GDM1 (cell line): Measurements from ENCODE around the gene GIT1.
"Not testable (repeated sequence)": the region's sequence is repeated elsewhere in the genome, so short reads cannot be mapped to it uniquely, and the experiment has no call there.

ENCODE experiments used
- DNase-seq: peaks from one replicate; lab custom pipeline; 2025; lab: John Stamatoyannopoulos, UW

Gene GIT1

DNA sequence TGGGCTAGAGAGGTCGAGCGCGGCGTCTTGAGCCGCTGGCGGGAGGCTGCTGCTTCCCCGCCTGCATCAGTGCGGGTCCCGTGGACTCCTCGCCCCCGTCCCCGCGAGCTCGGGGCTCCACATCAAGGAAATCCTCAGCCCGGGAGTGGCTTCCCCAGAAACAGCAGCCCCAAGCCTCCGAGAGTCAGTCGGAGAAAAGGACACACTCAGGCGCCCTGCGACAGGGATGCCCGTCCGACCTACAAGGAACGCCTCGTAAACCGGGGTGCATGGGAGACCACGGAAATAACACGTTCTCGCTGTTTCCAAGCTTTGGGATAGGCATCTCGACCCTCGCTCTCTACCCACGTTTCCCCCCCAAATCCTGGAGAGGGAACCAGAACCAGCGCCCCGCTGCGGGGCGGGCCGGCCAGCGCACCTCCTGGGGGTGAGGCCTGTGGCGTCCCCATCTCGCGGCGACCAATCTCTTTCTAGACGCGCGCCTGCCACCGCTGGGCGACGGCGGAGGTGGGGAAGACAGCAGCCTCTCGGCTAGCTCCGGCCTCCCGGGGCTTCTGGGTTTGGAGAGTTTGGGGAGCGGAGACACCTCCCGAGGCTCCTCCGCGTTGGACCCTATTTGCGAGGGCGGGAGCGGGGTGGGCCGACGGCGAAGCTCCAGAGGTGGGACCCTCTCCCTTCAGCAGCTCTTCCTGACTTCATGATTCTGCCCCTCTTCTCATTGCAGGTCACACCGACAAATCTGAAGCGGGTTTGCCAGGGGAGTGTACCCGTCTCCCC, 21.7 kb downstream of the GIT1 start:
- DNase-seq: no peak

DNA sequence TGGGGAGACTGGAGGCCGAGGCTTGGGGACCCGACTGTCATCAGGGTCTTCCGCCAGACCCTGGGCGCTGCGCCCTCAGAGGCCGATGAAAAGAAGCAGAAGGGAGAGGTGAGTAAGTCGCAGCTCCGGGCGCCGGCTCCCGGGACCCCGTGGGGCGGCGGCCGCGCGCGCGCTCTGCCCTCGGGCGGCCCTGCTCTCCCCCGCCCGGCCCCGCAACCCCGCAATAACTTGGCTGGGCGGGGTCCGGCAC, 22.2 kb downstream of the GIT1 start:
- DNase-seq: no peak

DNA sequence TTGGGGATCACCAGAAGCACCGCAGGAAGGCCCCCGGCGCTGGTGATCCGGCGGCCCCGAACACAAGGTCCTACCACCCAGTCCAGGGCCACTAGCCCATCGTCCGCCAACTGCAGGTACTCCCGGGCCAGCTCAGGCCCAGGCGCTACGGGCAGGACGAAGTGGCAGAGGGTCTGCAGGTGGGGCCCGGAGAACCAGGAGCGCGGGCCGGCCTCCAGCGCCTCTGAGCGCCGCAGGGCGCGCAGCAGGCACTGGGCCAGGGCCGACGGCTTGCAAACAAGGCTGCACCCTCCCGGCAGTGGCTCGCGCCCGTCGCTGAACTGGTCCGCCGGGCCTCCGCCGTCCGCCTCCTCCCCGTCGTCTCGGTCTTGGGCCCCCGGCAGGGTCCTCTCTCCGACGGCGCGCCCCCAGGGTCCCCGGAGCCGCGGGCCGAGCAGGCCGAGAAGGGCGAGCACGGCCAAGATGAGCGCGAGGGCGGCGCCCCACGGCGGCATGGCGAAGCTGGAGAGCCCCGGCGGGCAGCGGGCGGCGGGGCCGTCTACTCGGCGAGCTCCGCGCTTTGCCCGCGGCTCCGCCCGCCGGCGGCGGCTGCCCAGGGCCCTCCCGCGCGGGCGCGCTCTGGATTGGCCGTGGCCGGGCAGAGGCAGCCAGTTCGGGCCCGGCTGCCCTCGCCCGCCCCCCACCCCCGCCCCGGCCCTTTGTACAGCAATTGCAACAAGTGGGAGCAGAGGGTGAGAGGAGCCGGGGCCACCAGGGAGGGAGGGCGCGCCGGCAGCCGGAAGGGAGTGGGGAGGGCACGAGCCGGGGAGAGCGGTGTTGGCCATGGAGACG, 22.8 kb downstream of the GIT1 start, which contains the start of gene ABHD15:
ABHD15 (minus strand) TSS at position 565 of the 831 bp plus-strand sequence; CDS start at position 494, 71 bp downstream.
- peak; percentile 27 for DNase-seq

DNA sequence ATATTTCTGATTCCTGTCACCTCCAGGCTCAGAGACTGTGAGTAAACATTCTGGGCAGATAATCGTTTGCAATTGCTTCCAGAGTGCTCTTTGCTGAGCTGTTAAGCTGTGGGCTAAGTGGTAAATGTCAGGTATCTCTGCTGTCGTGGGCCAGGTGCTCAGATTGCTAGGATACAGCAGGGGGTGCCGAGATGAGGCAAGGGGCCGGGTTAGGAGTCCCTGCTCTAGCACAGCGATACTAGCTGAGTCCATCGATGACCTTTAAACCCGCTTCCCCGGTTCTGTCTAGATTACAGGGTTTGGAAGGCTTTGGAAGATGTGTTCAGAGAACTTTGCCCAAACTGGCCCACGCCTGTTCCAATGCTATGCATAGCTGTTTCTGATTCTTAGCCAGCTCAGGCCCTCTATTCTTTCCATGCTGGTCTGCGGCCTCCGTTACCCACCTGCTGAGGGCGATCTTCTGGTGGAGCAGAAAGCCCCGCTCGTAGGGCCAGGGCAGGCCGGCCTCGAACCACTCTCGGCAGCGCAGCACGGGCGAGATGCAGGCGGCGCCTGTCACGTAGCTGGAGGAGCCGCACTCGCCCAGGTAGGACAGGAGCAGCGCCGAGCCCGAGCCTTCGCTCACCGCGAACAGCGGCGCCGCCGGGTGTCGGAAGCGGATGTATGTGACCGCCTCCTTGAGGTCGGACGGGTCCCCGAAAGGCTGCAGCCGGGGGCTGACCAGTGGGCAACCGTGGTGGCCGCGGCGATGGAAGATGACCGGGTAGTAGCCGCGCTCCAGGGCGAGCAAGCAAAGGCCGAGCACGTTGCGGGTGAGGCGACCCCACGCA, 23.6 kb downstream of the GIT1 start:
- DNase-seq: no peak

DNA sequence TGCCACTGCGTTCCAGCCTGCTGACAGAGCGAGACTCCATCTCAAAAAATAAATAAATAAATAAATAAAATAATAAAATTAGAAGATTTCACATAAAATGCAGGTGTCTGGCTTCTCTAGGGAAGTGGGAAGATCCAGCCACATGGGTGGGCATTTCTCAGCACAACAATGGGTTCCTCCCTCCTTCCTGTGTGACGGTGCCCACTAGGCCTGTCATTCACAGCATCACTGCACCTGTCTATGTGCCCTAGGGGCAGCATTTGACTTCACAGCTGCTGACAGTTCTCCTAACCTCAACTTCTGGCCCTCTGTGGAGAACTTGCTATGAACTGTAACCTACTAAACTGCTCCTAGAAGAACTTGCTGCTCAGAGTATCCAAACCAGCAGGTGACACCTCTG, 25.6 kb downstream of the GIT1 start:
- DNase-seq: no peak

DNA sequence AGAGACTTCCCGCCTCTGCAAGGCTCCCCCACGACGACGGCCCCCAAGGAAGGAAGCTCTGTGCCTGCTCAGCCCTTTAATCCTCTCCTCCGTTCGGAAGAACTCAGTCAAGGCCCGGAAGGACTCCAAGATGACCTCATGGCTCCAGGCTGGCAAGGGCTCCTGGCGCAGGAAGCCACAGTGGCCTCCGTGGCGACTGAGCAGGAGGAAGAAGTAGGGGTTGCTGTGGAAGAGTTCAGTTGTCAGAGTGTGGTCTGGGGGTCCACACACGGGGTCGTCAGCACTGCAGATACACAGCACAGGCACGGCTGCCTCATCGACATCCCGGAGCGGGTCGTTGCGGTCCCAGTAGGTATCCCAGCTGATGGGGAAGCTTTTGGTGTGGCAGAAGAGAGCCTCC, 26.8 kb downstream of the GIT1 start:
- no peak for DNase-seq

DNA sequence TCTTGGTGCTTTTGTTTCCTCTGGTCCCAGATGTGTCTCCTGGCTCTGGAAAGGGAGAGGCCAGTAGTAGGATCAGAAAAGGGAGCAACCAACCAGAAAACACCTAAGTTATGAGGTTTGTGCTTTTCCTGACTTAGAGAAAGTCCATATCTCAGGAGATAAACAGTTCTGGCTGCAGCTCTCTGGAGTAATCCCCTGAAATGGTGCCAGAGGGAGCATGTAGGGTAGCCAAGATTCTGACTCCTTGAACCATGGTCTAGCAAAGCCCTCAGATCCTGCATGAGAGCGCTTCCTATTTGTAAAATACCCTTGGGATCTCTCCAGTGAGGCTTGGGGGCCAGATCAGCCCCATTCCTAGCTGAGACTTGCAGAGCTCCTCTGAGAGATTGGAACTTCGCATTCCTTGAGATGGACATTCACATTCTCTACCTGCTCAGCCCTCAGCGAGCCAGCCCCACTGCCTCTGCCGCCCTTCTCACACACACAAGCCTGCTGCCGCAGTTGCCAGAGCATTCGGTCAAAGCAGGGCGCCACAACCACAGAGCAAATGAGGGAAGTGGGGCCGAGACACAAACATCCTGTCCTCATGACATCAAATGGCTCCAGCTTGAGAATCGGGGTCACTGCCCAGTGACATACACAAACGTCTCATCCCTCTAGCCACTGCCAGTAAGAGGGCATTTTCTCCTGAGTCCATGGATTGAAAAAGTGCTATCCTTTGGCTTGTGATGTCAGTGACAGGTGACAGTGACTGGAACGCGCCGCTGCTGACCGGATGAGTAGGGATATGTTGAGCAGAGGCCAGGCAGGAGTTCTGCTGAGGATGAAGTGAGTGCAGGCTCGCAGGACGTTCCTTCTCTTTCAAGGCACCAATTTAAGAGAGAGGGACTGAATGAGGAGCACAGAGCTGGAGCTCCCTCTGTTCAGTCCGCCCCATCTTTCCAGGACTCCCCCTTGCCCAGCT, 27.6 kb downstream of the GIT1 start:
- DNase-seq: peak; percentile 35

DNA sequence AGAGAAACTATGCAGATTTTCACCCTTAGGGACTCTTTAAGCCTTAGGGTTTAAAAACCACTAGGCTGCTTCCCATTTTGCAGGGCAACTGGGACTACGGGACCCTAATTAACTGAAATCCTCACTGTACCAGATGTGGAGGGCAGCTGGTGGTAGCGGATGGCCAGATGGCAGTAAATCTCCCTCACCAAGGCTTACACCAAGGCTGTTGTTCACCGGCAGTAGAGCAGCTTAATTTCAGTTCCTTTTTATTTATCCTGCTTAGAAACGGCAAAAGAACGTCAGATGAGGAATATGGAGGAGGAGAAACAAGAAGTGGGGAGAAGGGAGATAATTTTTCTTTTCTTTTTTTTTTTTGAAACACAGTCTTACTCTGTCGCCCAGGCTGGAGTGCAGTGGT, 29.1 kb downstream of the GIT1 start:
- no peak for DNase-seq

DNA sequence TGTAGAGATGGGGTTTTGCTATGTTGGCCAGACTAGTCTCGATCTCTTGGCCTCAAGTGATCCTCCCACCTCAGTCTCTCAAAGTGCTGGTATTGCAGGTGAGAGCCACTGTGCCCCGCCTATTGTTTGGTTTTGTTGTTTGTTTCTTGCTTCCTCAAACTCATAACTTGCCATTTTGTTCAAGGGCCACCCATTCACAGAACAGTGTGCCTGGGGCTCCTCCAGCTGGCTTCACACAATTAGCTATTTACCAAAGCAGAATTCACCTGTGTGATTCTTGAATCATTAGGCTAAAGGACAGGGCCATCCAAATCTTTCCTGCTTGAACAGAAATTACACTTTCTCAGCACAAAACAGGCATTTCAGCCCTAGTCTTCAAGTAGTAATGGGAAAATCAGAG, 29.8 kb downstream of the GIT1 start:
- no peak for DNase-seq

DNA sequence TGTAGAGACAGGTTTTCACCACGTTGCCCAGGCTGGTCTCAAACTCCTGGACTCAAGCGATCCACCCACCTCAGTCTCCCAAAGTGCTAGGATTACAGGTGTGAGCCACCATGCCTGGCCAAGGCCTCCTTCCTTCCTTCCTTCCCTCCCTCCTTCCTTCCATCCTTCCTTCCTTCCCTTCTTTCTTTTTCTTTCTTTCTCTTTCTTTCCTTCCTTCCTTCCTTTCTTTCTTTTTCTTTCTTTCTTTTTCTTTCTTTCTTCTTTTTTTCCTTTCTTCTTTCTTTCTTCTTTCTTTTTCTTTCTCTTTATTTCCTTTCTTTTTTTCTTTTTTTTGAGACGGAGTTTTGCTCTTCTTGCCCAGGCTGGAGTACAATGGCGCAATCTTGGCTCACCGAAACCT, 31.3 kb downstream of the GIT1 start:
- DNase-seq: not testable (repeated sequence)

DNA sequence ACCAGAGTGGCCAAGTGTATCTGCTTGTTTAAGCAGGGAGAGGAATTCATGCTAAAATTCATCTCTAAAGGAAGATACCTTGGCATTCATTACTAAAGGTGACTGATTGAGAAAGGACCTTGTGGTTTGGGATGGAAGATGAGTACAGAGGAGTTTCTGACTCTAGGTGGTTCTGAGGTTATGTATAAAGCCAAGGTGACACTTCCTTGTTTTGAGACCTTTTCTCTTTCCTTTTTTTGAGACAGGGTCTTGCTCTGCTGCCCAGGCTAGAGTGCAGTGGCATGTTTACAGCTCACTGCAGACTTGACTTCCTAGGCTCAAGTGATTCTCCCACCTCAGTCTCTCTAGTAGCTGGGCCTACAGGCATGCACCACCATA, 31.7 kb downstream of the GIT1 start:
- DNase-seq: no peak

DNA sequence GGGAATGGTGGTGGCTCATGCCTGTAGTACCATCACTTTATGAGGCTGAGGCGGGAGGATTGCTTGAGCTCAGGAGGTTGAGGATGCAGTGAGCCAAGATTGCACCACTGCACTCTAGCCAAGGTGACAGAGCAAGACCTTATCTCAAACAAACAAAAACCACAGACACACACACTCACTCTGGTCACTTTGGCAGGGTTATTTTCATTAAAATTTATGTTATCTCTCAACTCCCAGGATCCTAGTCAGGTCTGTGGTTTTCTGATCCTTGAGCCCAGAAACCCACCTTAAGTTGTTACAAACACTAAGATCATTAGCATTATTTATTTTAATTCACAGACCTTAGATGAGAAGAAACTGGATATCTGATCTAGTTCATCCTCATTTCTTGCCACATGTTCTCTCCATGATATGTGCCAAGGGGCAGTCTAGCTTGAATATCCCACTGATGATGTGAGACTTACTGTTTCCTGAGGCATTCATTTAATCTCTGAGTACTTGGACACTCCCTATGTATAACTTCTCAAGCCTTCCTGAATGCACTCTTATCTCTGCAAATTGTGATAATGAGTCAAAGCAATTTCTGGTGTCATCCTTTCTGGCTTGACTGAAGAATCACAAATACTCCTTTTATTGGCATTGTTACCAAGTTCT, 32.2 kb downstream of the GIT1 start:
- DNase-seq: no peak

DNA sequence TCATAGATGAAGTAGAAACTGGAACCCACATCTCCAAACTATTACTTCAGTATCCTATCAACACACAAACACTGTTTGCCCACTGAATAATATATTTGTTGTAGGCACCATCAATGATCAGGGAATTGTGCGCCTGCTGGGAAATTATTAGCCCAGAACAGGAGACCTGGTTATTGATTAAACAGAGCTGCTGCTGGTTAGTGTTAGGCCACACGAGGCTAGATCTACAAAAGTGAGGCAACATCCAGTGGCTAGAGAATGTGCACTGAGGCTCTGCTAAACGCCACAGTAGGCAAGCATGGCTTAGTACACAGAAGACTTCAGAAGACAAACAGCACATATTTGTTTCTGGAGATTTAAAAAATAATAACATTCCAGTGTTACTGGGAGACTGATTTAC, 33.6 kb downstream of the GIT1 start:
- no peak for DNase-seq

DNA sequence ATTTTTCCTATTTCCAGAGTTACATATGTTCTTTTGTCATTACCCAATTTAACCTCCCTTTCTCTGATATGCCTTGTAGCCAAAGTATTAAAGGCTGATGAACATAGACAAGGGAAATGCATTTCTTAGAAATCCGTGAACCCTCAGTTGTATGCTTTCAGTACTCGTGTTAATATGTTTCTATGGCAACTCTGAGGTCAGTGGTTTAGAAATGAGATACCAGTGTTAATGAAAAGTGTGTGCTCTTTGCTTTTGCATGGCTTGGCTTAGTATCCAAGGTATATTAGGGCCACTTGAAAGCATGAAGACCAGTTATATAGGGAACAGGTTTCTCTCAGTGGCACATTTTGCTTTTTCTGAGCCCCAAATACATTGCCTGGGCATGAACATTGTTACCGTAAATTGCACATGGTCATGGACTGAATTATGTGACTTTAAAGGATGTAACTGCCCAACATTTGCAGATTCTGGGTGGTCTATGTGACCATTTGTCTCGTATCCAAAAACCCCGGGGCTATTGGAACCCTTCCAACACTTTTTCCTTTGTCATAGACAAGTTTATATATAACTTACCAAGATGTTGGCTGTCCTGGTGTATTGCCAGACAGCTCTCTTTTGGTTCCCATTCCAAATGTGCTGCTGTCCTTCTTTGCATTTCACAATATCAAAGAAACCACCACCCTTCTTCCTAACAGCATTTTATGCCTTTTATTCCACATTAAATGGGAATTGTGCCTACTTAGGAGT, 40.1 kb downstream of the GIT1 start:
- no peak for DNase-seq

DNA sequence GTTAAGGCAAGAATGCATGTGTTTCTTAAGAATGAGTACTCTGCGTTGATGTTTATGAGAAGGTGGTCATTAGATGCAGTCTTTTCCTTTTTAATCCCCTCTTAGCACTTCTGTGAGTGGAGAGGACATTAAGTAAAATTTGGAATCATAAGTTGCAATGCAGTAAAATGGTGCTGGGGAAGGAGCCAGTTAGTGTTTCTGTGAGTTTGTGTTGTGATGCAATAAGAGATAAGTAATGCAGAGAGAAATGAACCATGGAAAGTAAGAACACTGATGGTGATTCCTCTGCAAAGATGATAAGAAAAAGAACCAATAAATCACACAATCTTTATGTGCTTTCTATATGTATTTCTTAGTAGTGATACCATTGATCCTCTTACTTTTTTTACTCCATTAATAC, 42.6 kb downstream of the GIT1 start:
- DNase-seq: no peak

DNA sequence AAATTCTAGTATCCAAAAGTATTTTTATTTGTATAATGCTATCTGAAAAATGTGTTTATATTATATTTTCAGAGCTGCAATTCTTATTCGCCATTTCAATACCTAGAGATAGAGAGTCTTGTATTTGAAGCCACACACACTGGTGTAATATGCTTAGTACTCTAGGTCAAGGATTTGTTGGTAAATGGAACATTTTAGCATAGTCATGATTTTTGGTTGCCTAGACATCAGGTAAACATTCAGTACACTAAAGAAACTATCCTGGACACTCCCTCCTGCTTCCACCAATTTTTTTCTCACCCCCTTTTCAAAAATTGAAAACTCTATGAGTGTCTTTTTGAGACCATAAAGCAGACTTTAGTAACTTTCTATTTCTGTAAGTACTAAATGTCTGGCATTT, 43.4 kb downstream of the GIT1 start:
- DNase-seq: no peak

DNA sequence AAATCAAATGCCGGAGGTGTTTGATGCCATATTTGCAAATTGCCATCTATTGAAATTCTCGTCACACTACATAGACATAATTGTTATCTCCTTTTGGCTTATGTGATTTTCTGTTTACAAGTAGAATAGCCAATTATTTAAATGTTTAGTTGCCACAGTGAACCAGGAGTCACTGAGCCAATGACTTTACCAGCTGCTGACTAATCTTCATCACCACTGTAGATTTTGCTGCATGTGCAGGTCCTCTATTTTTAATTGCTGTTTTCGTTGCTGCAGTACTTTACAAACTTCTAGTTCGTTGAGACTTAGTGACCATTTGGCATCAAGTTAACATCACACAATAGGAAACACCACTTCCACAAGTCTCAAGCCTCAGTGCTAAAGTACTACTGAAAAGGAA, 45.4 kb downstream of the GIT1 start:
- DNase-seq: no peak

DNA sequence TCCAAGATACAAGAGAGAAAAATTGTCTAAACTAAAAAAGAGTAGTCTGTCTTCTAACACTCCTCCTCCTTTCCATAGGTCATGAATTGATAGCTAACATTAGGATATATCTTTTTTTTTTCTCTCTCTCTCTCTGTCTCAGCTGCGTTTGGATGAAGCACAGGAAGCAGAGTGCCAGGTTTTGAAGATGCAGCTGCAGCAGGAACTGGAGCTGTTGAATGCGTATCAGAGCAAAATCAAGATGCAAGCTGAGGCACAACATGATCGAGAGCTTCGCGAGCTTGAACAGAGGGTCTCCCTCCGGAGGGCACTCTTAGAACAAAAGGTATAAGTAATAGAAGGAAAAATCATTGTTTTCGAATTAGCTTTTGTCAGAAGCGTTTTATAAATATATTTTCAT, 55.5 kb downstream of the GIT1 start:
- no peak for DNase-seq

DNA sequence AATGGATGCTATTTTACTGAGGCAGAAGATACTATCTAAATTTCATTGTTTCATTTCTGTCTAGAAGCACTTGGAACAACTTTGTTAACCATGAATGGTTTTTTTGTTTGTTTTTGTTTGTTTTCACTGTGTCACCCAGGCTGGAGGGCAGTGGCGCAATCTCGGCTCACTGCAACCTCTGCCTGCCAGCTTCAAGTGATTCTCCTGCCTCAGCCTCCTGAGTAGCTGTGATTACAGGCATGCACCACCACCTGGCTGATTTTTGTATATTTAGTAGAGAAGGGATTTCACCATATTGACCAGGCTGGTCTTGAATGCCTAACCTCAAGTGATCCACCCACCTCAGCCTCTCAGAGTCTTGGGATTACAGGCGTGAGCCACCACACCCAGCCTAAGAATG, 63.1 kb downstream of the GIT1 start:
- no peak for DNase-seq

DNA sequence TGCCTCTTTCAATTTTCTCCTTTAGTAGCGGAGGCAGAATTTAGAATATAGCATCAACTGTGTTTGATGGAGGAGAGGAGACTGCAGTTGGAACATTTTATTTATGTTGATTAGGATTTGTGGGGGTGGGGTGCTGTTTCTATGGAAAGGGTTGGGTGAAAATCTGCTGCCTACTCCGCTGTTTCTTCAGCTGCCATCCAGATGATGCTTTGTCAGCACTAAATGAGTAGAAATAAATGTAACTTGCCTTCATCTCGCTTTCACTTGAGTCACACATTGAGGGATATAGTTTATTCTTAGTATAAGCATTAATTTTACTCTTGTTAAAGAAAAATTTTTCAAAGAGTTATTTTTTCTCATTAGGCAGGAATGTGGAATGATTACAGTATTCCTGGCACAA, 64.8 kb downstream of the GIT1 start:
- no peak for DNase-seq
